ENCODE results near the gene TGFBI. TPM values are rescaled to one million over a fixed set of nuclear protein-coding genes. Genes with fewer than 3 reads are reported as not detected.

TGFBI gene
- total RNA-seq, 2 donors from 2014 or later = 17.9 to 41.7 TPM

GRCh38 chr5:136047858-136048257 is 19.1 kb downstream of the TGFBI start:
- no peak for DNase-seq (ENCODE audit: low spot score)
- H3K9me3 ChIP-seq = no peaks in the 10 kb centered on the region
- WGBS = 77% methylated on average over 8 of the region's 8 CpGs
- intact Hi-C loops (cut with DNase I) = no loop called here
- no peak overlapping the region for H3K27ac ChIP-seq
- H3K4me1 ChIP-seq (replicated peaks) = no peaks in the 10 kb centered on the region
- H3K4me3 ChIP-seq = no peak overlapping the region
- no peaks in the 10 kb centered on the region for H3K36me3 ChIP-seq
- no peak for TF ChIP-seq CTCF (IDR thresholded peaks at IDR 0.05)
- no peak for TF ChIP-seq POLR2A (IDR thresholded peaks at IDR 0.05)
- no peak for TF ChIP-seq POLR2AphosphoS5 (IDR thresholded peaks at IDR 0.05)
- H3K27me3 ChIP-seq (replicated peaks; ENCODE audit: insufficient read depth) = no peaks in the 10 kb centered on the region

GRCh38 chr5:136048966-136049365 is 20.2 kb downstream of the TGFBI start:
- H3K4me1 ChIP-seq (replicated peaks) = no peaks in the 10 kb centered on the region
- no peak for DNase-seq (ENCODE audit: low spot score)
- intact Hi-C loops (cut with DNase I) = no loop called here
- TF ChIP-seq POLR2A (IDR thresholded peaks at IDR 0.05) = no peak
- TF ChIP-seq CTCF (IDR thresholded peaks at IDR 0.05) = no peak
- TF ChIP-seq POLR2AphosphoS5 (IDR thresholded peaks at IDR 0.05) = no peak
- H3K27ac ChIP-seq = no peak overlapping the region
- H3K36me3 ChIP-seq = no peaks in the 10 kb centered on the region
- 91% methylated on average over 6 of the region's 6 CpGs for WGBS
- H3K9me3 ChIP-seq = no peaks in the 10 kb centered on the region
- no peak overlapping the region for H3K4me3 ChIP-seq
- H3K27me3 ChIP-seq (replicated peaks; ENCODE audit: insufficient read depth) = no peaks in the 10 kb centered on the region

GRCh38 chr5:136051486-136052220 is 22.9 kb downstream of the TGFBI start:
- H3K27me3 ChIP-seq (replicated peaks; ENCODE audit: insufficient read depth) = no peaks in the 10 kb centered on the region
- no peak for DNase-seq (ENCODE audit: low spot score)
- no peak overlapping the region for H3K4me3 ChIP-seq
- no peaks in the 10 kb centered on the region for H3K4me1 ChIP-seq (replicated peaks)
- H3K27ac ChIP-seq = no peak overlapping the region
- no peaks in the 10 kb centered on the region for H3K9me3 ChIP-seq
- H3K36me3 ChIP-seq = no peaks in the 10 kb centered on the region
- intact Hi-C loops (cut with DNase I) = no loop called here
- WGBS = 96% methylated on average over 12 of the region's 12 CpGs
- TF ChIP-seq CTCF (IDR thresholded peaks at IDR 0.05) (no peak), POLR2AphosphoS5 (IDR thresholded peaks at IDR 0.05) (no peak)

- TF ChIP-seq POLR2A (IDR thresholded peaks at IDR 0.05) = no peak
- TF ChIP-seq POLR2AphosphoS5 (IDR thresholded peaks at IDR 0.05) = no peak
- TF ChIP-seq CTCF (IDR thresholded peaks at IDR 0.05) = no peak
- no peaks in the 10 kb centered on the region for H3K9me3 ChIP-seq
- intact Hi-C loops (cut with DNase I) = no loop called here
- H3K4me1 ChIP-seq (replicated peaks) = no peaks in the 10 kb centered on the region
- H3K27ac ChIP-seq = no peak overlapping the region
- H3K36me3 ChIP-seq = no peaks in the 10 kb centered on the region
- 95% methylated on average over 13 of the region's 13 CpGs for WGBS
- no peak overlapping the region for H3K4me3 ChIP-seq
- no peaks in the 10 kb centered on the region for H3K27me3 ChIP-seq (replicated peaks; ENCODE audit: insufficient read depth)
- no peak for DNase-seq (ENCODE audit: low spot score)
Observed at GRCh38 chr5:136052692-136053335, 24.0 kb downstream of the TGFBI start.

All from prostate gland (tissue), 2 donors.